Measurements from ENCODE around the gene AUTS2.

AUTS2 gene

GRCh38 chr7:70318511-70318910, 720.2 kb downstream of the AUTS2 start:
- POLR2A ChIA-PET, result no interaction called here
- CTCF ChIA-PET, result no interaction called here
- TF ChIP-seq ZNF384 (IDR thresholded peaks at IDR 0.05), result no peak
- TF ChIP-seq ARNT (IDR thresholded peaks at IDR 0.05), result no peak
- TF ChIP-seq FOXA1 (IDR thresholded peaks at IDR 0.05), result no peak
- TF ChIP-seq FOXM1 (IDR thresholded peaks at IDR 0.05; ENCODE audit: borderline replicate concordance), result no peak
- TF ChIP-seq TARDBP (IDR thresholded peaks at IDR 0.05), result no peak
- TF ChIP-seq LEF1 (IDR thresholded peaks at IDR 0.05; ENCODE audit: borderline replicate concordance), result no peak
- TF ChIP-seq FOXK2 (IDR thresholded peaks at IDR 0.05), result no peak
- no peak for TF ChIP-seq SUZ12 (IDR thresholded peaks at IDR 0.05)
- TF ChIP-seq HDGF (IDR thresholded peaks at IDR 0.05; ENCODE audit: borderline replicate concordance), result no peak
- no peak for TF ChIP-seq ELF4 (IDR thresholded peaks at IDR 0.05)
- no peak for TF ChIP-seq NFRKB (IDR thresholded peaks at IDR 0.05)
- TF ChIP-seq PKNOX1 (IDR thresholded peaks at IDR 0.05), result no peak
- TF ChIP-seq SP1 (IDR thresholded peaks at IDR 0.05), result no peak
- no peak for TF ChIP-seq CTBP1 (IDR thresholded peaks at IDR 0.05; ENCODE audit: borderline replicate concordance)
- TF ChIP-seq BHLHE40 (IDR thresholded peaks at IDR 0.05; ENCODE audit: borderline replicate concordance), result no peak
- no peak for TF ChIP-seq L3MBTL2 (conservative IDR thresholded peaks at IDR 0.05)
- DNase-seq (ENCODE audit: extremely low spot score), result no peak

- no peak for DNase-seq (ENCODE audit: extremely low spot score)
- TF ChIP-seq BHLHE40 (IDR thresholded peaks at IDR 0.05; ENCODE audit: borderline replicate concordance) (no peak), ARNT (IDR thresholded peaks at IDR 0.05) (no peak), CTBP1 (IDR thresholded peaks at IDR 0.05; ENCODE audit: borderline replicate concordance) (no peak), HDGF (IDR thresholded peaks at IDR 0.05; ENCODE audit: borderline replicate concordance) (no peak), SP1 (IDR thresholded peaks at IDR 0.05) (no peak), FOXA1 (IDR thresholded peaks at IDR 0.05) (no peak), ELF4 (IDR thresholded peaks at IDR 0.05) (no peak), FOXK2 (IDR thresholded peaks at IDR 0.05) (no peak)
- POLR2A ChIA-PET, result no interaction called here
- CTCF ChIA-PET, result no interaction called here
Measured at GRCh38 chr7:70319057-70319456, 720.8 kb downstream of the AUTS2 start.

GRCh38 chr7:70321016-70321590, 722.8 kb downstream of the AUTS2 start:
- CTCF ChIA-PET, result no interaction called here
- POLR2A ChIA-PET, result no interaction called here
- no peak for TF ChIP-seq ZNF384 (IDR thresholded peaks at IDR 0.05)
- TF ChIP-seq ARNT (IDR thresholded peaks at IDR 0.05), result no peak
- TF ChIP-seq SUZ12 (IDR thresholded peaks at IDR 0.05), result no peak
- TF ChIP-seq FOXK2 (IDR thresholded peaks at IDR 0.05), result no peak
- no peak for TF ChIP-seq L3MBTL2 (conservative IDR thresholded peaks at IDR 0.05)
- TF ChIP-seq TARDBP (IDR thresholded peaks at IDR 0.05), result no peak
- TF ChIP-seq SP1 (IDR thresholded peaks at IDR 0.05), result no peak
- TF ChIP-seq HDGF (IDR thresholded peaks at IDR 0.05; ENCODE audit: borderline replicate concordance), result no peak
- no peak for TF ChIP-seq ELF4 (IDR thresholded peaks at IDR 0.05)
- TF ChIP-seq FOXA1 (IDR thresholded peaks at IDR 0.05), result no peak
- TF ChIP-seq NFRKB (IDR thresholded peaks at IDR 0.05), result no peak
- no peak for TF ChIP-seq BHLHE40 (IDR thresholded peaks at IDR 0.05; ENCODE audit: borderline replicate concordance)
- no peak for TF ChIP-seq PKNOX1 (IDR thresholded peaks at IDR 0.05)
- no peak for TF ChIP-seq CTBP1 (IDR thresholded peaks at IDR 0.05; ENCODE audit: borderline replicate concordance)
- TF ChIP-seq FOXM1 (IDR thresholded peaks at IDR 0.05; ENCODE audit: borderline replicate concordance), result no peak
- TF ChIP-seq LEF1 (IDR thresholded peaks at IDR 0.05; ENCODE audit: borderline replicate concordance), result no peak
- no peak for DNase-seq (ENCODE audit: extremely low spot score)

- DNase-seq (ENCODE audit: extremely low spot score), result no peak
- ChIA-PET CTCF (no interaction called here), POLR2A (no interaction called here)
- TF ChIP-seq ELF4 (IDR thresholded peaks at IDR 0.05) (no peak), ZNF384 (IDR thresholded peaks at IDR 0.05) (no peak), TARDBP (IDR thresholded peaks at IDR 0.05) (no peak), CTBP1 (IDR thresholded peaks at IDR 0.05; ENCODE audit: borderline replicate concordance) (no peak), PKNOX1 (IDR thresholded peaks at IDR 0.05) (no peak), SP1 (IDR thresholded peaks at IDR 0.05) (no peak)
Measured at GRCh38 chr7:70322856-70323255, 724.6 kb downstream of the AUTS2 start.

- no peak for DNase-seq (ENCODE audit: extremely low spot score)
- POLR2A ChIA-PET, result no interaction called here
- TF ChIP-seq FOXK2 (IDR thresholded peaks at IDR 0.05) (no peak), BHLHE40 (IDR thresholded peaks at IDR 0.05; ENCODE audit: borderline replicate concordance) (no peak), L3MBTL2 (conservative IDR thresholded peaks at IDR 0.05) (no peak), HDGF (IDR thresholded peaks at IDR 0.05; ENCODE audit: borderline replicate concordance) (no peak), LEF1 (IDR thresholded peaks at IDR 0.05; ENCODE audit: borderline replicate concordance) (no peak), ZNF384 (IDR thresholded peaks at IDR 0.05) (no peak), PKNOX1 (IDR thresholded peaks at IDR 0.05) (no peak), FOXM1 (IDR thresholded peaks at IDR 0.05; ENCODE audit: borderline replicate concordance) (no peak), SP1 (IDR thresholded peaks at IDR 0.05) (no peak), SUZ12 (IDR thresholded peaks at IDR 0.05) (no peak), TARDBP (IDR thresholded peaks at IDR 0.05) (no peak), NFRKB (IDR thresholded peaks at IDR 0.05) (no peak), FOXA1 (IDR thresholded peaks at IDR 0.05) (no peak), CTBP1 (IDR thresholded peaks at IDR 0.05; ENCODE audit: borderline replicate concordance) (no peak)
- CTCF ChIA-PET, result no interaction called here
Measured at GRCh38 chr7:70325509-70326101, 727.3 kb downstream of the AUTS2 start.
